Inflammatory macrophage treated with lipopolysaccharide for 4 hours (primary cell): ENCODE results near the gene SOHLH1.
"Not testable (repeated sequence)": the region's sequence is repeated elsewhere in the genome, so short reads cannot be mapped to it uniquely, and the experiment has no call there.

Experiments used
- DNase-seq: peaks from one replicate; pipeline ENCODE4 v3.0.0-alpha.2; 2020

Gene SOHLH1

DNA sequence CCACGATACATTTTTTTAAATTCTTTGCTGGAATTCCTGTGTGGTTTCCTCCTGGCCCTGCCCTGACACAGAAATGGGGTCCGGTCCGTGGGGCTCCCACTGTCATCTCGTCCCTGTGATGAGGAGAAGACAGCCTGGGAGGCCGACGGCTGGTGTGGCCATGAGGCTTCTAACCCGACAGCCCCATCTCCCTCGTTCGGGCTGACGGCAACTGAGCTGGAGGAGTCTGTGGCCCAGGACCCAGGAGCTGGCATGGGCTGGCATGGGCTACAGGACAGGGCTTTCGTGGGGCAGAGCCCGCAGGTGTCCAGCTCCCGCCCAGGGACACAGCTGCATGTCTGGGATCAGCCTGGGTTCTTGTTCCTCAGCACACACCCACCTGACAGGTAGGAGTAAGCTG is 22.4 kb downstream of the SOHLH1 start:
- DNase-seq, result no peak

DNA sequence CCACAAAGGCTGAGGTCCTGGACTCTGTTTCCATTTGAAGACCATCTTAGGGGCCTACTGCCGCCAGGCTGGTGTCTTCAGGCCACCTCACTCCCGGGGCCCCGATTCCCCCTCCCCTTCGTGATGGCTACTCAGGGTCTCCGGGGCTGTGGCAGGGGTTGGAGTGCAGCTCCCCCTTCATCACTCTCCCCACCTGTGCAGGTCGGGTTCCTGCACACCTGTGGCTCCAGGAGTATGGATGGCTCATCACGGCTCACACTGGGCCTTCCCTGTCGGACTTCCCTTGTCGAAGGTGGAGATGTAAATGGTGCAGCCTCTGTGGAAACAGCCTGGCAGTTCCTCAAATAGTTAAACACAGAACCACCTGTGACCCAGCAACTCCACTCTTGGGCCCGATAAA is 24.3 kb downstream of the SOHLH1 start:
- DNase-seq, result no peak

DNA sequence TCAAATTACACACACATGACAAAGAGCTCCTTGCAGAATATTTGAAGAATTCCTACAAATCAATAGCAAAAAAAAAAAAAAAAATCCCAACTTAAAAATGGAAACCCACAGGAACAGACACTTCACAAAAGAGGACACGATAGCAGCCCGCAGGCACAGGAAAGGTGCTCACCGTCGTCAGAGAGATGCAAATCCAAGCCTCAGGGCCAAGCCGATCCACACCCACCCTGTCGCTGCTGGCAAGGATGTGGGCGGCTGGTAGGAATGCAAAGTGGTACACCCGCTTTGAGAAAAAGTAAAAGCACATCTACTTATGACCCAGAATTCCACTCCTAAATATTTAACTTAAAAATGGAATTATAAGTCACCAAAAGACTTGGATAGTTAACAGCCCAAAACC is 25.3 kb downstream of the SOHLH1 start:
- DNase-seq, result no peak

DNA sequence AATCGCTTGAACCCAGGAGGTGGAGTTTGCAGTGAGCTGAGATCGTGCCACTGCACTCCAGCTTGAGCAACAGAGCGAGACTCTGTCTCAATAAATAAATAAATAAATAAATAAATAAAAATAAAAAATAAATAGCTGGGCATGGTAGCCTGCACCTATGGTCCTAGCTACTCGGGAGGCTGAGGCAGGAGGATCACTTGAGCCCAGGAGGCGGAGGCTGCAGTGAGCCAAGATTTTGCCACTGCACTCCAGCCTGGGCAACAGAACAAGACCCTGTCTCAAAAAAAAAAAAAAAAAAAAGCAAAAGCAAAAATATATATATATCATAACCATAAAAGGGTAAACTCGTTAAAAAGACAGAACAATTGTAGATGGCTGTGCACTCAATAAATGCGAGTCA is 26.5 kb downstream of the SOHLH1 start:
- not testable (repeated sequence) for DNase-seq

DNA sequence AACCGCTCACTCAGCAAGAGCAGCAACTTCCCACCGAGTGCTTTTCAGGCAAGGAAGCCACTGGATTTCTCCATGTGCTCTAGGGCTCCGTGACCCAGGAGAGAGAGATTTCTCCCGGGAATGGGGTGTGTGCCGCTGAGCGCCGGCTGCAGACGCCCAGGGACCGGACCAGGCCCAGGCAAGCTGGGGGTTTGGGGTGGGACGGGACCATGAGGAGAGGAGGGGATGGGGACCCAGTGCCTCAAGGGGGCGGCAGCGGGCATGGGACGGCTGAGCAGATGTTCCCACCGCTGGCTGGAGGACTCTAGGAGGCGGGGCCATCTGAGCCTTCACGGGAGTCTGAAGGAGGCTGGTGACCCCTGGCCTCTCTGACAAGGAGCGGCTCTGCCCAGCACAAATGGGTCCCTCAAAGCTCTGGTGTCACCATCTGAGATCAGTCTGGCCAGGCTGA is 27.7 kb downstream of the SOHLH1 start:
- DNase-seq, result no peak

DNA sequence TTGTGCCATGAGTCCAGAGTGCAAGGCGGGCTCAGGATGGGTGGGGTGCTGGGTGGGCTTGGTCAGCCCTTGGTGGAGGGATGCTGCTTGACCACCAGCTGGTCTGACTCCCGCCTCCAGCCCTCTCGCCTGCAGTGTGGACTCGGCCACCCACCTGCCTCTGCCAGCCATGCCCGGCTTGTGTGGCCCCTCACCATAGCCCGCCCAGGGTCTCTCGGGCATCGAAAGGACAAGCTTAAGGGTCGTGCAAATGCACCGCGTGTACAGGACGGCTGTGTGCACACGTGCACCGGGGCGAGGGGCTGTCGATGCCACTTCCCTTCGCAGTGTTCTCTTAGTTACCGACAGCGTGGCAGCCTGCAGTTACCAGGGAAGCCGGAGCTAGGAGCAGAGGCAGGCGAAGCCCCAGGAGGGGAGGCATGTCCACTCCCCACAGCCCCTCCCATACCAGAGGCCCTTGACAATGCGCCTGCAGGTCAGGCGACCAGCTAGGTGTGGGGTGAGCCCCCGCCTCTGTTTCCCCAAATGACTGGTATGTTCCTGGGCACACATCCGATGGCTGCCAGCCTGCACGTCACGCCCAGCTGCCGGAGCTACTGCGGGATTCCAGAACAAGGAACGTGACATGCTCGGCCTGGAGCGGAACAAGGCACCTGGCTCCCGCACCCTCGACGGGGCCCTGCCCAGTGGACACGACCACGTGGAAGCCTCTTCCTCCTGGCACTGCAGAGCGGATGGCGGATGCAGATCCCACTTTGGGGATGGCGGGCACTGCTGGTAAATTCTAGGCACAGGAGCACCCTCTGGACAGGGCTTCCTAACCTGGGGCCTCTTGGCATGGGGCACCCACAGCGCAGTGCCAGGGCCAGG is 28.3 kb downstream of the SOHLH1 start:
- no peak for DNase-seq

DNA sequence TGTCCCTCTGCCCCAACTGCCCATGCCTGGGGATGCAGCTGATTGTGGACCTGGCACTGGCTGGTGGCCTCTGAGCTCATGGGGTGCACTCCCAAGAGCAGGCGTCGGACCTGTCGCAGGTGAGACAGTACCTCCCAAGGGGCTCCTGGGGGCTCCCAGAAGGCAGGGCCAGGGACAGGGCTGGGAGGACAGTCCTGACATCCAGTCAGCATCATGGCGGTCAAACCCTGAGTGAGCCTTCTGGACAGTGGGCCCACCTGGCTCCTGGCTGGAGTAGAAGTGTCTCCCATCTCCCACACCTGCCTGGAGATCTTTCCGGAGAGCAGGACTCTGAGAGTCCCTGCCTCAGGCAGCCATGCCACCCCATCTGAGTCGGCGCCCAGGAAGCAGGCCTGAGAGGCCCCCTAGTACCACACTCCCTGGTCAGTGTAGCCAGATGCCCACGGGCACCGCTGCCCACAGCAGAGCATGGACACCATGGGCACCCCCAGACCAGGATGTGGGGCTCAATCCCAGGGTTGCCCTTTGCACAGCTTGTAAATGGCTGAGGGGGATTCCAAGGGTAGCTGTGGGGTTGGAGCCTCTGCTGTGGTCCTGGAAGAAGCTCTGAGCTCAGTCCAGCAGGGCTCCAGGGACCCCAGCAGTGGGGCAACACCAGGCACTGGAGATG is 29.5 kb downstream of the SOHLH1 start:
- no peak for DNase-seq

DNA sequence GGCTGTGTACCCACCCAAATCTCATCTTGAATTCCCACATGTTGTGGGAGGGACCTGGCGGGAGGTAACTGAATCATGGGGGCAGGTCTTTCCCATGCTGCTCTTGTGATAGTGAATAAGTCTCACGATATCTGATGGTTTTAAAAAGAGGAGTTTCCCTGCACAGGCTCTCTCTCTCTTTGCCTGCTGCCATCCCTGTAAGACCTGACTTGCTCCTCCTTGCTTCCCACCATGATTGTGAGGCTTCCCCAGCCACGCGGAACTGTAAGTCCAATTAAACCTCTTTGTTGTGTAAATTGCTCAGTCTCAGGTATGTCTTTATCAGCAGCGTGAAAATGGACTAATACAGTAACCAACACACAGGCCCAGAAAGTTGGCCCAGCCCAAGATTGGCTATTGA is 30.3 kb downstream of the SOHLH1 start:
- not testable (repeated sequence) for DNase-seq

DNA sequence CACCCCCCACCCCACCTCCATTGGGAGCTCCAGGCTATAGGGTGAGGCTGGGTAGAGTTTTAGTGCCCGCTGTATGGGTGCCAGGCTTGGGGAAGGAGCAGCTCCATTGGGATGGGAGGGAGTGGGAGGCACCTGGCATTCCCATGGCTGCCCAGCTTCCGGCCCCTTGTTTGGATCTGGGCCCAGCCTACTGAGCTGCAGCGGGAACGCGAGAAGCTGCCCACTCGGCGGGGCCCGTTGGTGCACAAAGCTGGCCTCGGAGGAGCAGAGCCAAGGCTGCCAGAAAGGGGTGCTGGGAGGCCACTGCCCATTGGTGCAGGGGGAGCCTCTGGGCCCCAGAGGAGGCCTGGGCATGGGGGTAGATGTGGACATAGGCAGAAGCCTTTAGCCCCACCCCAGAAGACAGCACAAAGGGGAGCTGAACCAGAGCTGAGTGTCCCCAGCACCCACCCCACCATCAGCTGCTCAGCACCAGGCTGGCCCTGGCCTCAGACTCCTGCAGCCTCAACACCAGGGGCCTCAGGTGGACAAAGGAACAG is 31.7 kb downstream of the SOHLH1 start:
- DNase-seq, result no peak

DNA sequence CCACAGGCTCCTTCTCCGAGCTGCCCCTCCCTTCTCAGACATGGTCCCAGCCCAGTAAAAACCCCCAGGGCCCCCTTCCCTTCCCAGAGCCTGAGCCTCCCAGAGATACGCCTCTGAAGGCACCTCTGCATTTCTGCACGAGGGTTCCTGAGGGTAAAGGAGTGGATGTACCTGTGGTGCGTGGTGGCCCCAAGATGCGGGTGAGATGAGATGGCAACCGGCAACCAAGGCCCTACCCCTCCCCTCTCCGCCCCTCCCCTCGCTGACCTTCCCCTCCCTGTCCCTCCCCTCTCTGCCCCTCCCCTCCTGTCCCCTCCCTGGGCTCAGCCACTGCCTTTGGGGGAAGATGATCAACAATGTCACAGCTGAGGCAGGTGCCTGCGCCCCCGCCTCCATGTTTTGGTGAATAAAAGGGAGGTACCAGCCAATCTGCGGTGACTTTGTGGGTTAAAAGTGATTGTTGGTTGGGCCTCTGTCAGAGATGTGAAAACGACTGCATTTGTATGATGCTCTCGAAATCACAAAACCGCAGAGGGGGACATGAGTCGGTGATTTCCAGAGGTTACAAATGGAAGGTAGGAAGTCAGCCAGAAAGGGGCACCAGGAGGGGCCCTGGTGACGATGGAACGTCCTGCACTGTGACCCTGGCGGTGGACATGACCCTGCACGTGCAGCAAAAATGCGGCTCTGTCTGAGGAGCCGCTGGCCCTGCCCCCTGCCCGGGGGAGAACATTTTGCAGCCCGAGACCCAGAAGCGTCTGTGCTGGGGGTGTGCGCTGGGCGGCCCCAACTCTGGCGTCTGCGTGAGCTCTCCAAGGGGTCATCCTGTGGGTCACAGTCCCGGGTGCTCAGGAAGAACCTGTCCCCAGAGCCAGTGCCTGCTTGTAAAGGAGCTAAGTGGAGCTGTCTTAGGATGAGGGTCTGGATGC is 32.5 kb downstream of the SOHLH1 start:
- DNase-seq, result no peak

DNA sequence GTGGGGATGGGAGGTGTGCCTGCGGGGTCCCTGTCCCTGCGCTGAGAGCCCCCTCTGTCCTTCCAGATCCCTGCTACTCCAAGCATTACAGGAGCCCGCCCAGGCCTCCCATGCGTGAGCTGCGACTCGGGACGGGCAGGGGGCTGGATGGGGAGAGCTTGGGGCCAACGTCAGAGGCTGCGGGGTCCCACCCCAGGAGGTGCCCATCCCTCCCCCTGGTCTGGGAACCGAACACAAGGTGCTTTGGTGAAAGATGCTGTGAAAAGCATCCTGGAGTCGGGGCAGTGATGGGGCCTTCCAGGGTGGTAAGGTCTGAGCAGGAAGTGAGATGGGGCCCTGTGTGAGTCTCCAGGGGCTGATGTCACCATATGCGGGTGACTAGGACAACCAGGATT is 33.5 kb downstream of the SOHLH1 start:
- no peak for DNase-seq

DNA sequence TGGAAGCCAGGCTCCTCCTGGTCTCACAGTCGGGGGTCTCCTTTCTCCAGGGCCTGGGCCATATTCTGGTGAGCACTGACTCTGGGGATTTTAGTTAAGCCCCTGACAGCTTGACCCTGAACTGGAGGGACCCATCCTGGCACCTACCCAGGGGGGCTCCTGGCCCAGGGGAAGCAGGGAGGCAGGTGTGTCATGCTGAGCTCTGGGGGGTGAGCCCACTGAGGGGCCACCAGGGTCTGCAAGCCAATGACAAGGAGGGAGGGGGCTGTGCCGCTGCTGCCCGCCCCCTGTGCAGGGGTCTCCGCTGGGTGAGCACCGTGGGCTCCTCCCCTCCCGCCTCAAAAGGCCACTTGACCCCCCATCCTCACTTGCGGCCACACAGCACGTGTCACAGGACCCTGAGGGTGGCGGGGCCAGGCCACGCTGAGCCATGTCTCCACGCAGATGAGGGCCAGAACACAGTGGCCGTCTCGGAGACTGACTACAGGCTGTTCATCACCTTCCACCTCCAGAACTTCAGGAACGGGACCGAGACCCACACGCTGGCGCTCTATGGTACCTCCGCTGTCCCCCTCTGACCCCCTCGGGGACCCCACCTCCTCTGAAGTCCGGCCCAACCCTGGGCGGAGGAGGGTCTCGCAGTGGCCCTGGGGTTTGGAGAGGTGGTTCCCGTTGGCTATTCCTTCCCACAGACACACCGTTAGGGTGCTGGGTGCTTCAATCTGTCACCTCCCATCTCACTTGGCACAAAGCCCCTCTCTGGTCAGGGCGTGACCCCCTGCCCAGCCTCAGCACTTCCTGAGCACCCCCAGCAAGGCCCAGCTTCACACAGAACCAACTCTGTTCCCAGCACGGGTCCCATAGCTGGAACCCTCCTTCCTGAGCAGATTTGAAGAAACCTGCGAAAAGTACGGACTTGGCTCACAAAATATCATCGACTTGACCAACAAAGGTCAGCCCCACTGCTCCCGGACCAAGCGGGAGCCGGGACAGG is 34.2 kb downstream of the SOHLH1 start:
- DNase-seq, result no peak

DNA sequence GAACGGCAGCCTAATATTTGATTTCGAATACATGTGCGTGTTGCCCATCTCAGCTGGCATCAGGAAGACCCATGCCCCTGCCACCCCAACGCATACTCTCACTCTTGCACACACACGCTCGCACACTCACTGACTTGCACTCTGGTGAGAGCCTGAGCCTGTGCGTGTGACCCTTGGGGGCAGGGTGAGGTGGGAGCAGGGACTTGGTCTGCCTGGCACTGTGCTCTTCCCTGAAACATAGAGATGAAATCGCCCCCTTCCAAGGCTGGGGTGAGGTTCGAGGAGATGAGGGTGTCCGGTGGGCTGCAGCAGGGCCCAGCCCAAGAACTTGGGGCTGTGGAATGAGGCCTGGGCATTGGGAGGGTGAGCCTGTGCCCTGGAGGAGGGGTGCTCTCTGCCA is 35.0 kb downstream of the SOHLH1 start:
- no peak for DNase-seq

DNA sequence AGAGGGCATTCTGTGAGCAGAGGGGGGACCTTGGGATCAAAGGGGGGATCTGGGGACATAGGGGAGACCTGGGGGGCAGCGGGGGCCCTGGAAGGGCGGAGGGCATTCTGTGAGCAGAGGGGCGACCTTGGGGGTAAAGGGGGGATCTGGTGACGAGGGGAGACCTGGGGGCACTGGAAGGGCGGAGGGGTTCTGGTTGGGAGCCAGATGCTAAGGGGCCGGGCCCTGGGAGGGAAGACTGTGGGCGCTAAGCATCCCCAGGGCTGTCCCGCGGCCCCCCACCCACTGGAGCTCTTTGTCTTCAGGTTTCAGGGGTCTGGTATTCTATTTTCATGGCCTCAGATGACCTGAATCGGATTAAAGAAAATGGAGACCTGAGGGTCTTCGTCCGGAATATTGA is 35.4 kb downstream of the SOHLH1 start:
- no peak for DNase-seq

DNA sequence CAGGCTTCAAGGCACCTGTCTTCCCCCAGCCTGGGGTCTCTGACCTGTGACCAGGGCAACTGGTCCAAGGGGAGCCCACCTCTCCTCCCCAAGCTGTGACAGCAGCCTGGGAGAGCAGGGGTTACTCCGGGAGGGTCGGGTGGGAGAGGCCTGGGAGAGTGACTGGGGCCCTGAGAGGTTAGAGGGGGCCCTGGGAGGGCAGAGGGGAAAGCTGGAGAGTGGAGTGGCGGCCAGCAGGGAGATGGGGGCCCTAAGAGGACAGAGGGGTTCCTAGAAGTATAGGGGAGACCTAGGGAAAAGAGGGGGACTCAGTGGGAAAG is 35.9 kb downstream of the SOHLH1 start:
- DNase-seq, result no peak

DNA sequence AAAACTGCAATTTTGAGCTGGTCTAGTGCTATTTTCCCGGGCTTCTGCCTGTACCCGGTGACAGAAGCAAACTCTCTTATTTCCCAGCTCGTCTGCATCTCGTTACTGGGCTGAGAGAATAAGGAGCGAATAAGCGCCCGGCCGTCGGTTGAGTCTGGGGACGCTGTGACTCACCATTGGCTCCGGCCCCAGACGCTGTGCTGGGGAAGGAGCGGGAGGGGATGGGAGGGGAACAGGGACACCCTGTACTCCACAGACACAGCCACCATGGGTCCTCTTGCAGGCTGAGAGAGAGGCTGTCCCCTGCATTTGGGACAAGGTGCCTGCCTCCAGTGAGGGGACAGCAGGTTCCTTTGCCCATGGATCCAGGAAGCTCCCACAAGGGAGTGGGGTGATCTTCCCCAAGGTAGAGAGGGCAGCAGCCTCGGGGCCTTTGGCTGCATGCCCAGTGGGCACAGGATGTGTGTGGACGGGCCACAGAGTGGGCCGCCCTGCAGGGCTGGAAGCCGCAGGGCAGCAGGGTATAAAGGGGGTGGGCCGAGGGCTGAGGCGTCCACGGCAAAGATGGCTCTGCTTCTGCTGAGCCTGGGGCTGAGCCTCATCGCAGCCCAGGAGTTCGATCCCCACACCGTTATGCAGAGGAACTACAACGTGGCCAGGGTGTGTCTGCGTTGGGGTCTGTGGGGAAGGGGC is 36.4 kb downstream of the SOHLH1 start, which contains the start of gene LCN9:
LCN9 (plus strand) TSS at position 552 of the 693 bp plus-strand sequence; CDS start at position 565, 13 bp downstream.
- DNase-seq, result no peak

DNA sequence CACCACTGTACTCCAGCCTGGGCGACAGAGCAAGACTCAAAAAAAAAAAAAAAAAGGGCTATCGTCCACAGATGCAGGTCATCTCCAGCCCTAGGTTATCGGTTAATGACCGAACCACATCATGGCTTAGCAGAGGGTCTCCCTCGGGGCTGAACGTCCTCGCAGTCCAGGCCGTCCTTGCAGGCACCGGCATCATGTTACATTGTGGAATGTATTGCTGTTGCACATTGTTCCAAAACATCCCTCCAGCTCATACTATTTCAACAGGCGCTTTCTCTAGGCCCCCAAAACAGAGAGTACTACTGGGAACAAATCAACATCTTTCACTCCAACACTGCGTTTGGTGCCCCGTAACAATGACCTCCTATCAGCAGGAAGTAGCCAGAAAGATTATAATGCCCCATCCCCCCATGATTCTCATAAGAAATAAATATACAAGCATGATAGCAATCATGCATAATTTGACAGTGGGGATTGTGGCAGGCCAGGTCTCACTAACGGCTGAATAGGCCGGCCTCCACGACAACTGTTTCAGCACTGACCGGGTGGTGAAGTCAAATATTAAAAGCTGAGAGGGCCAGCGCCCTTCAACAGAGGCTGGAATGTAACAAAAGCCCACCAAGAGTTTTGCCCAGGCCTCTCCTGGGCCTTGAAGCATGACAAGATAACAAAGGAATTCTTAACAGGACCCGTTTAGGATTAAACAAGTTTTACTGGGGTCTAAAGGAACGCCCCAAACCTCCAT is 37.3 kb downstream of the SOHLH1 start:
- DNase-seq, result no peak

DNA sequence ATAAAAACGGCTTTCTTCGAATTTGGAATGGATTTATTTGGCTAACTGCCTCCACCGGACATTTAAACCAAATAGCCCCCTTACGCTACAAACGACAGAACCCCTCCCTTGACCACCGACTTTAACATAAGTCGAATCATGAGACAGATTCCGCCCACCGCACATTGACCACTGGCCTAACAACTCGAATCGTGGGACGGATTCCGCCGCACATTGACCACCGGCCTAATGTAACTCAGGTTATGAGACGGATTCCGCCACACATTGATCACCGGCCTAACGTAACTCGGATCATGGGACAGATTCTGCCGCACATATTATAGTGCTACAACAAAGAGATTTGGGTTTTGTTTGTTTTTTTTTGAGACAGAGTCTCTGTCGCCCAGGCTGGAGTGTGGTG is 38.9 kb downstream of the SOHLH1 start:
- no peak for DNase-seq

DNA sequence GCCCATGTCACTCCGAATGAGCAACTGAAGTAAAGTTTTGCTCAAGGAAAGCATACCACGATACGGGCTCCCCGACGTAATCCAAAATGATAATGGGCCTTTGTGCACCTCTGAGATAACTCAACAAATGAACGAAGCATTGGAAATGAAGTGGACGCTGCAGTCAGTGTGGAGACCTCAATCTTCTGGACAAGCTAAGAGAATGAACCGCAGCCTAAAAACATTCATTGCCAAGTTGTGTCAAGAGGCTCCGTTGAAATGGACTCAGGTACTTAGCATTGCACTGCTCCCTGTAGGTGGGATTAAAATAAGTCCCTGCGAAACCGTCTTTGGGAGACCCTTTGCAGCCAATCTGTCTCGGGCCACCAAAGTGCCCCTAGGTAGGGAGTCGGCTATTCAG is 40.0 kb downstream of the SOHLH1 start:
- no peak for DNase-seq

DNA sequence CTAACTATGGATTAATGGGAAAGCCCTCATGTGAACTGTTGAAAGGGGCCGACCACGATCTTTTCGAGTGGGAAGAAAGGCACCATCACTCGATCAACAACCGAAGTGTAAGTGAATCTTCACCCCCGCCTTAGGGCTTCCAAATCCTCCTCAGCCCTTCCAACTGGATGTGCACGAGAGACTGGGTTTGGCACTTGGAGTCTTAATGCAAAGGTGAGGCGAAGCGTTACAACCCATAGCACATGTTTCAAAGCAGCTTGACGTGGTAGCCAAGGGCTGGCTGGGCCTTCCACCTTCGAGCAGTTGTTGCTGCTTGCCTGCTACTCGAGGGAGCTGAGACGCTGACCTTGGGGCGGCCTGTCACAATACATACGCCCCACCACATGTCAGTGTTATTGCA is 41.9 kb downstream of the SOHLH1 start:
- DNase-seq, result no peak
